Measurements from ENCODE around the gene LMOD1. TPM values are rescaled to one million over a fixed set of nuclear protein-coding genes. Genes with fewer than 3 reads are reported as not detected.

The LMOD1 gene
- total RNA-seq, 1 donor from 2014 or later = 0.19 TPM

GRCh38 chr1:201850053-201850397, 96.3 kb downstream of the LMOD1 start:
- H3K36me3 Mint-ChIP-seq (ENCODE audit: low read depth) = peaks cover 8% of the 10 kb centered on the region

DNA sequence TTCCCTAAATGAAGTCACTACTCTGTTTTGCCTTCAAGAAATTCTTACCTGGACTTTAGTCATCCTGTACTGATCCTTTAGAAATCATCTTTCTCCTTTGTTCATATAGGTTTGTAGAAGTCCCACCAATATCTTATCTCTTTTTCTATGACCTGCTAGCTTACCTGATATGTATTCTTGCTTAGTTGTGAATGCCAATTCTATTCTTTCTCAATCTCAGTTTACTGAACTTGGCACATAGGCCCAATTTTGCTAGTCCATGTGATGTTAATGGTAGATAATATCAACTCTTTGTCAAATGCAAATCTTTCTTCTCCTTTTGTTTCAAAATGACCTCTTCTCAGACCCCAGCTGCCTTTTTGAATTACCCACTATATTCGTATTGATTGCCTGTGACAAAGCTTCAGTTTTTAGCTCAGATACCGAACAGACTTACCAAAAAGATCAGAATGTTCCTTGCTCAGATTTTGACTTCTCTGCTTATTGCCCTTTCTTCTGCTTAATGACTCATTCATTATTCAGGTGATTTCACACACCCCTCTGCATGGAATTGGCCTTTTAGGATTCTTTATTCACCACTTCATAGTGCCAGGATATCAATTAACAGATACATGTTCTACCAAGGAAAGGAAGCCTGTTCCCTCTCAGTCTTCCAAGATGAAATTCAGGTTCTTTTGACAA, 96.8 kb downstream of the LMOD1 start:
- H3K27ac Mint-ChIP-seq (ENCODE audit: unreplicated experiment) = no peak overlapping the region
- peaks cover 10% of the 10 kb centered on the region for H3K4me1 Mint-ChIP-seq
- TF ChIP-seq, protein P1, sequence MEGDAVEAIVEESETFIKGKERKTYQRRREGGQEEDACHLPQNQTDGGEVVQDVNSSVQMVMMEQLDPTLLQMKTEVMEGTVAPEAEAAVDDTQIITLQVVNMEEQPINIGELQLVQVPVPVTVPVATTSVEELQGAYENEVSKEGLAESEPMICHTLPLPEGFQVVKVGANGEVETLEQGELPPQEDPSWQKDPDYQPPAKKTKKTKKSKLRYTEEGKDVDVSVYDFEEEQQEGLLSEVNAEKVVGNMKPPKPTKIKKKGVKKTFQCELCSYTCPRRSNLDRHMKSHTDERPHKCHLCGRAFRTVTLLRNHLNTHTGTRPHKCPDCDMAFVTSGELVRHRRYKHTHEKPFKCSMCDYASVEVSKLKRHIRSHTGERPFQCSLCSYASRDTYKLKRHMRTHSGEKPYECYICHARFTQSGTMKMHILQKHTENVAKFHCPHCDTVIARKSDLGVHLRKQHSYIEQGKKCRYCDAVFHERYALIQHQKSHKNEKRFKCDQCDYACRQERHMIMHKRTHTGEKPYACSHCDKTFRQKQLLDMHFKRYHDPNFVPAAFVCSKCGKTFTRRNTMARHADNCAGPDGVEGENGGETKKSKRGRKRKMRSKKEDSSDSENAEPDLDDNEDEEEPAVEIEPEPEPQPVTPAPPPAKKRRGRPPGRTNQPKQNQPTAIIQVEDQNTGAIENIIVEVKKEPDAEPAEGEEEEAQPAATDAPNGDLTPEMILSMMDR (conservative IDR thresholded peaks at IDR 0.05) = no peak
- no peak overlapping the region for H3K4me3 Mint-ChIP-seq
- peaks cover 8% of the 10 kb centered on the region for H3K36me3 Mint-ChIP-seq (ENCODE audit: low read depth)
- H3K27me3 Mint-ChIP-seq (ENCODE audit: low read depth) = no peaks in the 10 kb centered on the region
- DNase-seq (ENCODE audit: low read depth, low spot score) = no peak
- no peaks in the 10 kb centered on the region for H3K9me3 Mint-ChIP-seq

More at GRCh38 chr1:201850053-201850397, 96.3 kb downstream of the LMOD1 start:
- TF ChIP-seq, protein P1 (conservative IDR thresholded peaks at IDR 0.05) = no peak
- peaks cover 10% of the 10 kb centered on the region for H3K4me1 Mint-ChIP-seq
- no peaks in the 10 kb centered on the region for H3K27me3 Mint-ChIP-seq (ENCODE audit: low read depth)
- H3K9me3 Mint-ChIP-seq = no peaks in the 10 kb centered on the region
- DNase-seq (ENCODE audit: low read depth, low spot score) = no peak
- H3K4me3 Mint-ChIP-seq = no peak overlapping the region
- no peak overlapping the region for H3K27ac Mint-ChIP-seq (ENCODE audit: unreplicated experiment)

- no peak for DNase-seq (ENCODE audit: low read depth, low spot score)
Observed at GRCh38 chr1:201848230-201848629, 98.1 kb downstream of the LMOD1 start.

DNA sequence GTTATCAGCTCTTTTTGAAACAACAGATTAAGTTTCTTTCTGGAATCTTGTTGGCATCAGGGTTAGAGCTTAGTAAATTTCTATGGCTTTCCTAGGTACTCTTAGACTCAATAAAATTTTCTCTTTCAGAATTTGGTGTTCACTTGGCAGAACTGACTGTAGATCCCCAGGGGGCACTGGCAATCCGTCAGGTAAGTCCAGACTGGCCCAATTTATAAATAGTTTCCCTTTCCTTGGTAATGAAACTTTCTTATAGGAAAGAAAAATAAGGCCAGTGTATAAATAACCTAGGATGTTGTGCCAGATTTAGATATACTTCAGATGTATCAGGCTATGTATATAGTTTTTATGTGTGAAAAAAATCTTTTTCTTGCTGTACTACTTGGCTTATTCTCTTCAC, 99.2 kb downstream of the LMOD1 start:
- Mint-ChIP-seq H3K9me3 (no peaks in the 10 kb centered on the region), H3K36me3 (ENCODE audit: low read depth) (peaks cover 3% of the 10 kb centered on the region), H3K4me3 (no peak overlapping the region), H3K27ac (ENCODE audit: unreplicated experiment) (peak overlapping the region; percentile 70), H3K4me1 (peaks cover 10% of the 10 kb centered on the region), H3K27me3 (ENCODE audit: low read depth) (no peaks in the 10 kb centered on the region)
- TF ChIP-seq, protein P1 (conservative IDR thresholded peaks at IDR 0.05) = no peak
- no peak for DNase-seq (ENCODE audit: low read depth, low spot score)

More at GRCh38 chr1:201848230-201848629, 98.1 kb downstream of the LMOD1 start:
- no peak overlapping the region for H3K27ac Mint-ChIP-seq (ENCODE audit: unreplicated experiment)
- H3K4me3 Mint-ChIP-seq = no peak overlapping the region
- H3K9me3 Mint-ChIP-seq = no peaks in the 10 kb centered on the region
- peaks cover 8% of the 10 kb centered on the region for H3K36me3 Mint-ChIP-seq (ENCODE audit: low read depth)
- H3K4me1 Mint-ChIP-seq = peaks cover 10% of the 10 kb centered on the region
- no peaks in the 10 kb centered on the region for H3K27me3 Mint-ChIP-seq (ENCODE audit: low read depth)
- TF ChIP-seq, protein P1 (conservative IDR thresholded peaks at IDR 0.05) = no peak

Small RNAs within 50 kb of the gene (microRNA-seq; reads per million reads assigned to microRNA genes)
- gene MIR6739 = 3.0 reads per million

Other genes starting within 250 kb of the LMOD1 start
- gene IPO9, start 117.4 kb downstream of the LMOD1 start, total RNA-seq = 124 and 137 TPM in 2 replicates
- gene SHISA4, start 57.6 kb downstream of the LMOD1 start, total RNA-seq = 10.8 and 11.7 TPM in 2 replicates
- gene TIMM17A, start 9.0 kb upstream of the LMOD1 start, total RNA-seq = 59.6 and 63.9 TPM in 2 replicates
- gene RNPEP, start 36.1 kb upstream of the LMOD1 start, total RNA-seq = 47.7 and 50.8 TPM in 2 replicates
- gene ELF3, start 64.0 kb upstream of the LMOD1 start, total RNA-seq = 0.19 and 0.55 TPM in 2 replicates
- gene GPR37L1, start 176.4 kb upstream of the LMOD1 start, total RNA-seq = 0.05 TPM in 1 of 2 replicates, not detected in the other
- gene ARL8A, start 198.2 kb upstream of the LMOD1 start, total RNA-seq = 50.9 and 57.3 TPM in 2 replicates
- not detected in 2 replicates for gene PTPN7, start 214.1 kb upstream of the LMOD1 start, total RNA-seq
- gene LGR6, start 247.3 kb upstream of the LMOD1 start, total RNA-seq = 0.16 and 0.91 TPM in 2 replicates